ENCODE results near the gene C18orf32.
"Not testable (repeated sequence)": the region's sequence is repeated elsewhere in the genome, so short reads cannot be mapped to it uniquely, and the experiment has no call there.

C18orf32 gene

GRCh38 chr18:49500201-49500921 lies 13.3 kb upstream of the C18orf32 start:
- DNase-seq = no peak

GRCh38 chr18:49499046-49499637 lies 12.1 kb upstream of the C18orf32 start:
- DNase-seq = no peak

GRCh38 chr18:49495480-49495879 lies 8.4 kb upstream of the C18orf32 start:
- DNase-seq = no peak

GRCh38 chr18:49495076-49495475 lies 8.0 kb upstream of the C18orf32 start:
- DNase-seq = no peak

- DNase-seq = peak; percentile 56
Measured at GRCh38 chr18:49494660-49495059, 7.6 kb upstream of the C18orf32 start.

- DNase-seq = no peak
Measured at GRCh38 chr18:49492694-49493033, 5.6 kb upstream of the C18orf32 start.

GRCh38 chr18:49491857-49492693 lies 5.0 kb upstream of the C18orf32 start, which contains the start of gene RPL17:
Gene RPL17, minus strand, starts transcription at chr18:49492465.
- DNase-seq = peak; percentile 99

GRCh38 chr18:49491534-49491856 lies 4.5 kb upstream of the C18orf32 start:
- no peak for DNase-seq

GRCh38 chr18:49490246-49490762 lies 3.3 kb upstream of the C18orf32 start:
- no peak for DNase-seq

- DNase-seq = no peak
Measured at GRCh38 chr18:49487711-49488310, 777 bp upstream of the C18orf32 start.

- no peak for DNase-seq
Measured at GRCh38 chr18:49486606-49486952, 455 bp downstream of the C18orf32 start.

GRCh38 chr18:49486134-49486533 lies 900 bp downstream of the C18orf32 start:
- DNase-seq = no peak

- no peak for DNase-seq
Measured at GRCh38 chr18:49483198-49483597, 3.8 kb downstream of the C18orf32 start.

GRCh38 chr18:49481907-49482306 lies 5.1 kb downstream of the C18orf32 start:
- no peak for DNase-seq

GRCh38 chr18:49481317-49481716 lies 5.7 kb downstream of the C18orf32 start:
- no peak for DNase-seq

GRCh38 chr18:49479381-49480137 lies 7.5 kb downstream of the C18orf32 start:
- DNase-seq = no peak

GRCh38 chr18:49476664-49477411 lies 10.2 kb downstream of the C18orf32 start:
- peak; percentile 68 for DNase-seq

GRCh38 chr18:49474935-49475334 lies 12.1 kb downstream of the C18orf32 start:
- DNase-seq = not testable (repeated sequence)

GRCh38 chr18:49473721-49474120 lies 13.3 kb downstream of the C18orf32 start:
- DNase-seq = no peak

GRCh38 chr18:49472459-49472858 lies 14.6 kb downstream of the C18orf32 start:
- no peak for DNase-seq

GRCh38 chr18:49471532-49471931 lies 15.5 kb downstream of the C18orf32 start:
- DNase-seq = no peak

- no peak for DNase-seq
Measured at GRCh38 chr18:49467599-49467998, 19.4 kb downstream of the C18orf32 start.
